GM18499 (cell line): Measurements from ENCODE around the gene NPFFR2.
"Not testable (repeated sequence)": the region's sequence is repeated elsewhere in the genome, so short reads cannot be mapped to it uniquely, and the experiment has no call there.

Experiments
- ATAC-seq: cut with Tn5 transposase; IDR thresholded peaks from one replicate; pipeline ENCODE4 v1.9.1; 2021; ENCODE audit warnings: moderate number of reproducible peaks; ENCODE audit not compliant: insufficient read depth, unreplicated experiment

Gene NPFFR2

GRCh38 chr4:72110886-72111285 lies 79.1 kb downstream of the NPFFR2 start:
- ATAC-seq, result no peak

GRCh38 chr4:72111863-72112262 lies 80.1 kb downstream of the NPFFR2 start:
- ATAC-seq, result no peak

- peak; percentile 97 for ATAC-seq
Measured at GRCh38 chr4:72112514-72113156, 80.8 kb downstream of the NPFFR2 start.

GRCh38 chr4:72118017-72118416 lies 86.2 kb downstream of the NPFFR2 start:
- ATAC-seq, result no peak

GRCh38 chr4:72119946-72120345 lies 88.1 kb downstream of the NPFFR2 start:
- no peak for ATAC-seq

- ATAC-seq, result no peak
Measured at GRCh38 chr4:72128741-72129140, 96.9 kb downstream of the NPFFR2 start.

- ATAC-seq, result no peak
Measured at GRCh38 chr4:72136429-72136828, 104.6 kb downstream of the NPFFR2 start.

GRCh38 chr4:72139997-72140396 lies 108.2 kb downstream of the NPFFR2 start:
- not testable (repeated sequence) for ATAC-seq

GRCh38 chr4:72144241-72144640 lies 112.4 kb downstream of the NPFFR2 start:
- ATAC-seq, result no peak

- ATAC-seq, result no peak
Measured at GRCh38 chr4:72152731-72153130, 120.9 kb downstream of the NPFFR2 start.

GRCh38 chr4:72153634-72154033 lies 121.8 kb downstream of the NPFFR2 start:
- not testable (repeated sequence) for ATAC-seq

GRCh38 chr4:72169285-72169684 lies 137.5 kb downstream of the NPFFR2 start:
- ATAC-seq, result not testable (repeated sequence)

GRCh38 chr4:72169861-72170260 lies 138.1 kb downstream of the NPFFR2 start:
- ATAC-seq, result no peak

- ATAC-seq, result no peak
Measured at GRCh38 chr4:72171761-72172160, 140.0 kb downstream of the NPFFR2 start.

GRCh38 chr4:72179342-72179741 lies 147.5 kb downstream of the NPFFR2 start:
- ATAC-seq, result no peak

GRCh38 chr4:72186714-72187113 lies 154.9 kb downstream of the NPFFR2 start:
- peak; percentile 92 for ATAC-seq

- ATAC-seq, result no peak
Measured at GRCh38 chr4:72194046-72194445, 162.2 kb downstream of the NPFFR2 start.

- no peak for ATAC-seq
Measured at GRCh38 chr4:72194453-72194852, 162.7 kb downstream of the NPFFR2 start.
